Epithelial cell of alveolus of lung (primary cell): ENCODE measurements around the gene COL19A1. TPM values are rescaled to one million over a fixed set of nuclear protein-coding genes. Genes with fewer than 3 reads are reported as not detected.

Source experiments
- total RNA-seq: library from RNA; depleted of rRNA; stranded (reverse); fragments of >200 nt; gene quantifications from 2 replicates; pipeline ENCODE4 v1.2.1, GENCODE V29; 2015

COL19A1 gene
- 0.96 TPM in 1 of 2 replicates, not detected in the other for total RNA-seq

GRCh38 chr6:69866351-69866769, at the start of gene COL19A1:
COL19A1 (plus strand) TSS chr6:69866556; CDS start chr6:69879568, 13,012 bp downstream.

Other genes starting within 250 kb of the COL19A1 start
- gene LMBRD1, start 69.5 kb upstream of the COL19A1 start, total RNA-seq, result 16.9 and 44.7 TPM in 2 replicates